ENCODE results near the gene GLIS1.

The GLIS1 gene

GRCh38 chr1:53530550-53530949, 208.4 kb downstream of the GLIS1 start:
- no peak for DNase-seq (ENCODE audit: low spot score)

DNA sequence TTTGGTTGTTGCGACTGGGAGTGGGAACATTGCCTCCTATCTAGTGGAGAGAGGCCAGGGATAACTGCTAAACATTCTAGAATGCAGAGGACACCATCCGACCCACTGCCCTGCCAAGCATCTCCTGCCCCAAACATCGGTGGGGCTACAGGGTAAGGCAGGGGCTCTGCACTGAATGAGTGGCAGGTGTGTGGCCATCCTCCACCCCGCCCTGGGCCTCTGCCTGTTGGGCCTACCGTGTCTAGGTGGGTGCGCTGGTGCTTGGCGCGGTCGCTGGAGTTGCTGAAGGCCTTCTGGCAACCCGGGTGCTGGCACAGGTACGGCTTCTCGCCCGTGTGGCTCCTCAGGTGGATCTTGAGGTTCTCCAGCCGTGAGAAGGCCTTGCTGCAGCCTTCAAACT, 209.4 kb downstream of the GLIS1 start:
- DNase-seq (ENCODE audit: low spot score), result no peak

- no peak for DNase-seq (ENCODE audit: low spot score)
Measured at GRCh38 chr1:53527368-53527767, 211.6 kb downstream of the GLIS1 start.

DNA sequence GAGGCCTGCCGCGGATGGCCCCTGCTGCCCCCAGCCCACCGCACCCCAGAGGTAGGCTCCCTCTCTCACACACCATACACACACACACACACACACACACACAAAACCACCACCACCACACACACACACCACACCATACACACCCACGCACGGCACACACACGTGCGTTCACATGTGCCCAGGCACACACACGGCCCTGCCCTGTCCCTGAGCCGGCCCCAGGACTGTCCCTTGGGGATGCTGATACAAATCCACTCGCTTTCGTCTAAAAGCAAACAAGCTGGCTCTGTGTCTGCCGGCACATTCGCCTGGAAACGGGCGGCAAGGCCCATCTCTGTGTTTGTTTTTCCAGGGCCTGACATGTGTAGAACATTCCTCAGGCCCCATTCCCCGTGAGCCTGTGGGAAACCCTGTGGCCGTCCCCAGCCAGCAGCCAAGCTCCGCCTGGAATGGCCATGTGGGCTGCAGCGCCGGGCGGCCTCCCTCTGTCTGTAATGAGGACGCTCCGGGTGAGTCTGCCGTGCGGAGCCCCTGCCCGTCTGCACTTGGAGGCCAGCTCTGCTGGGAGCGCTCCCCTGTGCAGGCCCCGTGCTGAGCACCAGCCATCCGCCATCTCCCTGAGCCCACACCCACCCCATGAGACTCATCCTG, 212.4 kb downstream of the GLIS1 start:
- no peak for DNase-seq (ENCODE audit: low spot score)

DNA sequence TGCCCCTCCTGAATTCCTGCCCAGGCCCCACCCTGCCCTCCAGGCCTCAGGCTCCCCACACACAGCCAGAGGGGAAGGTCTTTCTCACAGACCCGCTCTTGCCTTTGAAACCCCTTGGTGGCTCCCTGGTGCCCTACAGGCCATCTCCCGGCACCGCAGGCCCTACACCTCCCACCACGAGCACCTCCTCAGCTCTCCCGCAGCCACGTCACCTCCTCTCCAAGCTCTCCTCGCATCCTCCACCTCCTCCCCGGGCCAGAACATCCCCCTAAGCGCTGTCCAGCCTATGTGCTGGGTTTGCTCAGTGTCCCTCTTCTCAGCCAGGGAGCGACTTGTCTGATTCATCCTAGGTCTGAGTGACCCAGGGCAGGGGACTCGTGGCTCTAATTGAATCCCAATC, 213.4 kb downstream of the GLIS1 start:
- DNase-seq (ENCODE audit: low spot score), result no peak

- no peak for DNase-seq (ENCODE audit: low spot score)
Measured at GRCh38 chr1:53524428-53525375, 214.3 kb downstream of the GLIS1 start.

DNA sequence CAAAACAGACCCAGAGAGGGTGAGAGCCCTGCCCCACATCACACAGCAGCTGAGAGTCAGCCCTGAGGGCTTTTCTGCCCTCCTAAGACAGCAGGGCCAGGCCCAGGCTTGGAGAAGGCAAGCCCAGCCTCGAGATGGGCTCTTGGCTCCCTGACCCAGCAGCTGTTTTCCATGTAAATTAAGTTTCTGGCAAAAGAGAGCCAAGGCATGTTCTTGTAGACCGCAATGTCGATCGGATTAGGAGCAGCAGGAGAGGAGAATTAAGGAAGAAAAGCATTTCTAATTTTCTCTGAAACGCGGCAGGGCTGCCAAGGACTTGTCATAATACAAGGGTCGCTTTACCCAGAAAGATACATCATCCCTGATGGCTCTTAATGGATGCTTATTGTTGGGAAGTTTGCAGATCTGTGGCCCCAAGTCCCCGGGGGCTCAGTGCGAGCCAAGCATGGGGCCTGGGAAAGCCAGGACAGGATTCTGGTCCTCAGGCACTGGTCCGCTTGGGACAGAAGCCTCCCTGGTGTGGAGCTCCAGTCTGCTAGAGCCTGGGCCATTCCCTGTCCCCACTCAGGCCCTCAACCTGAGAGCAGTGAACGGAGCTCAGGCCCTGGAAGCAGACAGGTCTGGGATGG, 216.9 kb downstream of the GLIS1 start:
- no peak for DNase-seq (ENCODE audit: low spot score)

GRCh38 chr1:53520481-53520880, 218.5 kb downstream of the GLIS1 start:
- no peak for DNase-seq (ENCODE audit: low spot score)

DNA sequence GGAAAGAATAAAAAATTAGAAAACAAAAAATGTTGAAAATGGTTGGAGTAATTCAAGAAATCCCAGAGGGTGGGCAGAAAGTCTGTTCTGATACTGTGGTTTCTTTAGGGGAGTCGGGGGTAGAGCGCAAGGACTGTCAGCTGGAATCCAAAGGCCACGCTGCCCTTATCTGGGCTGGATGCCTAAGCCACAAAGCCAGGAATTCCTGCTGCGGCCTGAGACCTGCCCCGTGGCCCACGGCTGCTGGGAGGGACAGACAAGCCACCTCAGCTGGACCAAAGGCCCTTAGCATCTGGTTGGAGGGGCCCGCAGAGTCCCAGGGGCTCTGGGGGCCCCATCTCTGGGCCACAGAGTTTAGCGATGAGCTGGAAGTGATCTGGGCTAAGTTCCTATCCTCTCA, 219.5 kb downstream of the GLIS1 start:
- DNase-seq (ENCODE audit: low spot score), result no peak

DNA sequence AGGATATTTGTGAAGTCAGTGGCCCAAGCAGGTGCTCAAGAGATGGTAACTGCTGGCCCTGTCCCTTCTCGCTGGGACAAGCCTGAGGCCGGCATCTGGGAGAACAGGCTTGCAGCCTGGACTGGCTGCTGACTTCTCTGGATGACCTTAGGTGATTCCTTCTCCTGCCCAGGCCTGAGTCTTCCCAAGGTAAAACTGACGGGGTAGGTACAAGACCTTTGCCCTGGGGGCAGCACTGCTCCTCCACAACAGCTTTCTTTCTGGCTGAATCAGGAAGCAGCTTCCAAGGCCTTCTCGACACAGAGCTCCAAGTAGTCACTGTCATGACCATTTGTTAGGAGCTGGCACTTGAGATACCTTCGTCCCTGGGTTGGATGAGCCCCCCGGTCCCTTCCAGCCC, 220.2 kb downstream of the GLIS1 start:
- DNase-seq (ENCODE audit: low spot score), result no peak

DNA sequence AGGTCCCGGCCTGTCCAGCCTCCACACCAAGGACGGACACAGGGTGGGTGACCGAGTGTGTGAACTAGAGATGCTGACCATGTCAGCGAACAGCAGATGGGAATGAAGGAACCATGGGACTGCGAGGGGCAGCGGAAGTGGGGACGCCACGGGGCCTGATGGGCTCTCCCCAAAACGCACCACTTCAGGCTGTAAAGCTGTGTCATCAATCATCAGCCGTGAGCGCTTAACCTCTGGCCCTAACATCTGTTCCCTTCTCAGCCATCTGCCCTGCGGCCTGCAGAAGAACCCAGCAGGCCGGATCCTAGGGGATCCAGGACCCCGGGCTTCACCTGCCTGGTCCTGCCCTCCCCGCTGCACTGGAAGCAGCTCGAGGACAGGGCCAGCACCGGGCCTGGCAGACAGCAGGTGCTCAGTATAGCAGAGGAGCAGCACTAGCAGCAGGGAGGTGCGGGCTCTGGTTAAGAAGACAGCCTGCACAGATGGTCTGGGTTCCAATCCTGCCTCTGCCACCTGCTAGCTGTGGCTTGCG, 221.1 kb downstream of the GLIS1 start:
- DNase-seq (ENCODE audit: low spot score), result no peak

- DNase-seq (ENCODE audit: low spot score), result no peak
Measured at GRCh38 chr1:53517109-53517508, 221.9 kb downstream of the GLIS1 start.

GRCh38 chr1:53516181-53516580, 222.8 kb downstream of the GLIS1 start:
- DNase-seq (ENCODE audit: low spot score), result no peak

GRCh38 chr1:53514436-53514835, 224.5 kb downstream of the GLIS1 start:
- no peak for DNase-seq (ENCODE audit: low spot score)

- DNase-seq (ENCODE audit: low spot score), result no peak
Measured at GRCh38 chr1:53513846-53514245, 225.1 kb downstream of the GLIS1 start.

GRCh38 chr1:53512807-53513755, 225.9 kb downstream of the GLIS1 start:
- DNase-seq (ENCODE audit: low spot score), result no peak

GRCh38 chr1:53511933-53512806, 226.8 kb downstream of the GLIS1 start:
- DNase-seq (ENCODE audit: low spot score), result no peak

DNA sequence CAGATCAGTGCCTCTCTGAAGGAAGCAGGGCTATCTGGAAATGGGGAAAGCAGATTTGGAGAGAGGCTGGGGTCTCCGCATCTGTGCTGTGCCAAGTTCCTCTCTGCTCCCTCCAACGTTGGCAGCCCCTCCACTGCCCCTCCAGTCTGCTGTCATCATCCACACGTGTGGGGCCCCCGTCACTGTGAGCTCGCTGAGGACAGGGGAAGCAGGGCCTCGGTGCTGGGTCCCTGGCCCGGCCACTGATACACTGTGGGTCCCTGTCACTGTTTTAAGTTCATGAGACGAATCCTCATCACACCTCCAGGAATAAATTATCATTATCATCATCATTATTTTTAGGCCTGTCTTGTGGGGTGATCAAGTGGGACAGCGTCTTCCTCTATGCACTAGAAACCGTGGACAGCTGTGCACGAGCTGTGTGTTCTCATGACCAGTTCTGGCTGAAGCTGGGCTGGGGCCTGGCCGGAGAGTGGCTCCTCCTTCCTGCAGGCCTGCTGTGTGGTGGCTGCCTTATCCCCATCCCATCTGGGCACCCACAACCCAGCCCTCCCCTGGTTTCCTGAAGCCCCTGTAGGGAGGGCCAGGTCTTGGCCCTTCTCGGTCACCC, 227.5 kb downstream of the GLIS1 start:
- DNase-seq (ENCODE audit: low spot score), result no peak

- no peak for DNase-seq (ENCODE audit: low spot score)
Measured at GRCh38 chr1:53510215-53510614, 228.7 kb downstream of the GLIS1 start.

DNA sequence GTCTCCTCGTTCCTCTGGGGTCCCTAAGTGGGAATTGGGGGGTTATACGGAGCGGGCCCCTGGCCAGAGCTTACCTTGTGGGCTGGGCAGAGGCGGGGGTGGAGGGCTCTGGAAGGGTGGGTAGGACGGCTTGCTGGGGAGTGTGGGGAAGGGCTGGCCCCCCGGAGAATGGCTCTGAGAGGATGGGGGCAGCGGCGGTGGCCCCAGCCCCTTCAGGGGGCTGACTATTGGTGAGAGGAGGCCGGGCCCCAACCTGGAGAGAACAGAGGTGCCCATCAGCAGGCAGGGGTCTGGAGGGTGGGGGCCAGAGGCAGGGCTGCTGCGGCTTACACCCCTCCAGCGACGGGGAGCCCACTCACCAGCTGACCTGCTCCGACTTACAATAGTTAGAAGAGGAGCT, 229.2 kb downstream of the GLIS1 start:
- DNase-seq (ENCODE audit: low spot score), result no peak
